HFFc6 (cell line): Measurements from ENCODE around the gene IFTAP. TPM values are rescaled to one million over a fixed set of nuclear protein-coding genes. Genes with fewer than 3 reads are reported as not detected.

ENCODE experiments used
- DNase-seq: peaks from one replicate; pipeline ENCODE4 v3.0.0-alpha.2; 2018
- H3K27ac Mint-ChIP-seq: 2 replicates; pipeline ENCODE4 v1.8.0; 2020; ENCODE audit warnings: mild to moderate bottlenecking, mixed read lengths
- H3K27me3 Mint-ChIP-seq: 2 replicates; pipeline ENCODE4 v1.8.0; 2021; ENCODE audit warnings: mild to moderate bottlenecking, moderate library complexity, mixed read lengths; ENCODE audit not compliant: insufficient read depth
- H3K36me3 Mint-ChIP-seq: 2 replicates; pipeline ENCODE4 v1.8.0; 2021; ENCODE audit warnings: low read depth, mixed read lengths
- H3K4me1 Mint-ChIP-seq: 2 replicates; pipeline ENCODE4 v1.8.0; 2020; ENCODE audit warnings: low read depth, mixed read lengths
- H3K4me3 Mint-ChIP-seq: 2 replicates; pipeline ENCODE4 v1.8.0; 2020; ENCODE audit warnings: mild to moderate bottlenecking, moderate library complexity, mixed read lengths
- H3K9me3 Mint-ChIP-seq: 2 replicates; pipeline ENCODE4 v1.8.0; 2020; ENCODE audit warnings: mild to moderate bottlenecking, mixed read lengths
- CTCF ChIP-seq: fragments of 200-600 bp; sonication (generic); IDR thresholded peaks from 2 replicates; pipeline ENCODE4 v1.5.0; 2021; ENCODE audit warnings: antibody characterized with exemption, mild to moderate bottlenecking
- total RNA-seq, 6 experiments: library from RNA; stranded (reverse); fragmentation: NEBNext Ultra II Directional; extraction: Animal tissue kit (Norgen Biotek cat#: 25700); gene quantifications; 2 replicates in 1 of 6; 3 replicates in 5 of 6; pipeline ENCODE4 v1.2.3, GENCODE V29; 2021

The IFTAP gene
- total RNA-seq, 6 experiments from 2014 or later = 14.3 to 22.2 (median 18.4) TPM

DNA sequence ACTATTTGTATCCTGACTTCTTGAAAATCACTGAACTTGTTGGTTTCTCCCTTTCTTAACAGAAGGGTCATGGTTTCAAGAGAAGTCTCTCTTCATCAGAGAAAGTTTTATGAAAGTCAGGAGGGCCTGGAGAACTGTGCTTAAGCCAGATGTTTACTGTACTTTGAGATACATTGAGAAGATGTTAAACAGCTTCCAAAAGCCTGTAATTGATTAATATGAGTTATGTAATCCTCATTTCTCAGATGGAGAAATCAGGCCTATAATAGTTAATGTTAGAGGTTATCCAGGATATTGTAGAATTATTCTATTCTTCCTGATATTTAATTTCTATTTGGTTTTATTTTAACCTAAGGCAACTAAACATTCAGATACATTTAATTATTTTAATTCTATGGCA is 100.8 kb downstream of the IFTAP start:
- no peak for DNase-seq
- no peak overlapping the region for H3K4me3 Mint-ChIP-seq
- H3K4me1 Mint-ChIP-seq = no peaks in the 10 kb centered on the region
- no peak overlapping the region for H3K27ac Mint-ChIP-seq
- no peaks in the 10 kb centered on the region for H3K9me3 Mint-ChIP-seq
- no peak for TF ChIP-seq CTCF
- H3K27me3 Mint-ChIP-seq = peaks cover 30% of the 10 kb centered on the region
- H3K36me3 Mint-ChIP-seq = no peaks in the 10 kb centered on the region

GRCh38 chr11:36695571-36695970 is 101.3 kb downstream of the IFTAP start:
- DNase-seq = no peak
- Mint-ChIP-seq H3K4me3 (no peak overlapping the region), H3K36me3 (no peaks in the 10 kb centered on the region), H3K9me3 (no peaks in the 10 kb centered on the region), H3K27me3 (peaks cover 28% of the 10 kb centered on the region), H3K27ac (no peak overlapping the region), H3K4me1 (no peaks in the 10 kb centered on the region)
- TF ChIP-seq CTCF = no peak

DNA sequence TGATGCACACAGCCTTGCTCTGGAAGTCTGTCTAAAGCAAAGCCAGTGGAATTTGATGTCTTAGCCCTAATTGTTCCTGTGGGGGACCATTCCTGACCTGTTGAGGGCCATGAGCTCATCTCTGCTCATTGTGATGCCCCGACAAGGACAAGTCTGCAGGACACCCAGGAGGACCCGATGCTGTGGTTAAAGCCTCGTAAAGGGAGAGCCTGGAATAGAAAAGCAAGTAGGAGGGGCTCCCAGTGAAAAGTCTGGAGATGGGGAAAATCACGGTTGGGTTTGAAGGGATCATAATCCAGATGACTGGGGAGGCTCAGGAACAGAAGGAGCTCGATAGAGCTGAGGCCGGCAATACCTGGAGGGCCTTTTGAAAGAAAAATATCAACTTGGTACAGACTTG is 102.2 kb downstream of the IFTAP start:
- no peaks in the 10 kb centered on the region for H3K36me3 Mint-ChIP-seq
- no peak for TF ChIP-seq CTCF
- peaks cover under 1% of the 10 kb centered on the region; the same call in 1 of the 2 replicates for H3K4me1 Mint-ChIP-seq
- no peaks in the 10 kb centered on the region for H3K9me3 Mint-ChIP-seq
- DNase-seq = no peak
- no peak overlapping the region for H3K27ac Mint-ChIP-seq
- peaks cover 28% of the 10 kb centered on the region for H3K27me3 Mint-ChIP-seq
- H3K4me3 Mint-ChIP-seq = no peak overlapping the region

DNA sequence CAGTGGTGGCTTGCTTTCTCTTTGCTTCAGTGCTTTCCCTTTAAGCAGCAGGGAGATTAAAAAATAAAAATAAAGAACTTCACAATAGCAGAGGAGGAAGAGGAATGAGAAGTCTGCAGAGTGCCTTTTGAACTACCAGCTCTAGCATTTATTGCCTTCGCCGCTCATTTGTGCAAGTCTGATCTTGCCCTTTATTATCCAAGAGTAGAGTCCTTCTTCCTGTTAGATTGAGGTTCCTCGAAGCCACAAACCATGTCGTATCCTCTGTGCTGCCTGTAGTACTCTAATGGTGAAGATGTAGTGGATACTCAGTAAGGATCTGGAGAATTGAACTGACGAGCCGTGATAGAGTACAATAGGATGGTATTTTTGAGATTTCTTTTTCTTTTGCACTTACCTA is 105.0 kb downstream of the IFTAP start:
- no peak overlapping the region for H3K27ac Mint-ChIP-seq
- H3K4me1 Mint-ChIP-seq = peaks cover 12% of the 10 kb centered on the region

GRCh38 chr11:36700246-36700645 is 105.9 kb downstream of the IFTAP start:
- Mint-ChIP-seq H3K4me3 (no peak overlapping the region), H3K27ac (no peak overlapping the region), H3K27me3 (peaks cover 24% of the 10 kb centered on the region), H3K9me3 (no peaks in the 10 kb centered on the region), H3K36me3 (no peaks in the 10 kb centered on the region), H3K4me1 (peaks cover 12% of the 10 kb centered on the region)
- DNase-seq = no peak
- TF ChIP-seq CTCF = no peak

More for the DNA sequence above, 105.0 kb downstream of the IFTAP start:
- TF ChIP-seq CTCF = no peak
- Mint-ChIP-seq H3K36me3 (no peaks in the 10 kb centered on the region), H3K27me3 (peaks cover 24% of the 10 kb centered on the region), H3K9me3 (no peaks in the 10 kb centered on the region), H3K4me3 (no peak overlapping the region; the same call in 1 of the 2 replicates)
- no peak for DNase-seq
